ENCODE measurements around the gene MAP2K2.

Gene MAP2K2

GRCh38 chr19:4077800-4078684 is 45.9 kb downstream of the MAP2K2 start:
- DNase-seq (ENCODE audit: low read depth): peak; percentile 38

GRCh38 chr19:4077007-4077374 is 46.9 kb downstream of the MAP2K2 start:
- no peak for DNase-seq (ENCODE audit: low read depth)

GRCh38 chr19:4075373-4075772 is 48.5 kb downstream of the MAP2K2 start:
- DNase-seq (ENCODE audit: low read depth): no peak

- no peak for DNase-seq (ENCODE audit: low read depth)
Measured at GRCh38 chr19:4071610-4072009, 52.3 kb downstream of the MAP2K2 start.

- DNase-seq (ENCODE audit: low read depth): no peak
Measured at GRCh38 chr19:4069331-4069959, 54.5 kb downstream of the MAP2K2 start.

GRCh38 chr19:4068047-4068966 is 55.6 kb downstream of the MAP2K2 start:
- DNase-seq (ENCODE audit: low read depth): no peak

- DNase-seq (ENCODE audit: low read depth): no peak
Measured at GRCh38 chr19:4067396-4068046, 56.4 kb downstream of the MAP2K2 start.

- DNase-seq (ENCODE audit: low read depth): no peak
Measured at GRCh38 chr19:4066682-4067395, 57.1 kb downstream of the MAP2K2 start, which contains the start of gene ZBTB7A. Gene ZBTB7A (minus strand): TSS chr19:4066899. CDS start chr19:4055232, 11,667 bp downstream.

- no peak for DNase-seq (ENCODE audit: low read depth)
Measured at GRCh38 chr19:4066176-4066606, 57.7 kb downstream of the MAP2K2 start.

GRCh38 chr19:4065430-4066175 is 58.3 kb downstream of the MAP2K2 start:
- peak; percentile 94 for DNase-seq (ENCODE audit: low read depth)

- DNase-seq (ENCODE audit: low read depth): no peak
Measured at GRCh38 chr19:4064496-4065260, 59.2 kb downstream of the MAP2K2 start.

- no peak for DNase-seq (ENCODE audit: low read depth)
Measured at GRCh38 chr19:4064149-4064495, 59.8 kb downstream of the MAP2K2 start.

- no peak for DNase-seq (ENCODE audit: low read depth)
Measured at GRCh38 chr19:4063369-4064148, 60.4 kb downstream of the MAP2K2 start.

GRCh38 chr19:4062419-4063368 is 61.2 kb downstream of the MAP2K2 start:
- DNase-seq (ENCODE audit: low read depth): no peak

- no peak for DNase-seq (ENCODE audit: low read depth)
Measured at GRCh38 chr19:4061683-4062418, 62.1 kb downstream of the MAP2K2 start.

GRCh38 chr19:4061178-4061682 is 62.7 kb downstream of the MAP2K2 start:
- no peak for DNase-seq (ENCODE audit: low read depth)
